Epithelial cell of alveolus of lung (primary cell): ENCODE results near the gene HECTD2. TPM values are rescaled to one million over a fixed set of nuclear protein-coding genes. Genes with fewer than 3 reads are reported as not detected.

ENCODE experiments used
- total RNA-seq: library from RNA; depleted of rRNA; stranded (reverse); fragments of >200 nt; gene quantifications from 2 replicates; pipeline ENCODE4 v1.2.1, GENCODE V29; 2015

Gene HECTD2
- total RNA-seq = 3.7 and 4.9 TPM in 2 replicates

GRCh38 chr10:91409869-91410637 lies at the start of gene HECTD2:
HECTD2 (plus strand) TSS chr10:91410344; CDS start chr10:91410439, 95 bp downstream.

Other genes with a start within 250 kb of the HECTD2 start
- gene PCGF5, start 189.7 kb upstream of the HECTD2 start, total RNA-seq = 12.5 and 17.1 TPM in 2 replicates
- 4.5 and 17.3 TPM in 2 replicates for gene PPP1R3C, start 222.7 kb downstream of the HECTD2 start, total RNA-seq